B cell (primary cell): Measurements from ENCODE around the gene PSMG1. TPM values are rescaled to one million over a fixed set of nuclear protein-coding genes. Genes with fewer than 3 reads are reported as not detected.
"Not testable (repeated sequence)": the region's sequence is repeated elsewhere in the genome, so short reads cannot be mapped to it uniquely, and the experiment has no call there.

ENCODE experiments used
- ATAC-seq: fragments of 200-7000 bp; cut with Tn5 transposase; one replicate; pipeline ENCODE4 v1.10.0; 2021; ENCODE audit warnings: low read depth, mild to moderate bottlenecking, moderate number of reproducible peaks, moderate library complexity
- CTCF ChIA-PET: fragments of 350-600 bp; sonication (Branson Sonifier 250); formaldehyde crosslinking; loops from one replicate; lab custom pipeline; 2021; ENCODE audit warnings: antibody characterized with exemption, inconsistent platforms; lab: Charles Lee
- POLR2A ChIA-PET: fragments of 350-600 bp; sonication (Branson Sonifier 250); formaldehyde crosslinking; loops from one replicate; lab custom pipeline; 2021; ENCODE audit warnings: antibody characterized with exemption; lab: Charles Lee
- DNase-seq: peaks from one replicate; pipeline ENCODE4 v3.0.0; 2013
- H2AFZ ChIP-seq: 2 replicates; pipeline ENCODE4 v1.6.1; 2012; ENCODE audit warnings: mild to moderate bottlenecking, low read depth, low read length; ENCODE audit not compliant: insufficient read depth, poor library complexity, severe bottlenecking
- H3K27ac ChIP-seq, 2 donors: 1 replicate in 1 of 2; 2 replicates in 1 of 2; pipeline ENCODE4 v1.5.1; 2012 to 2013; ENCODE audit warnings: low read length in 2 of 2, mild to moderate bottlenecking in 2 of 2, moderate library complexity in 1 of 2
- H3K27me3 ChIP-seq, 4 experiments: fragments of 200-600 bp in 1 of 4; sonication (generic) in 1 of 4; replicated peaks in 1 of 4; 1 replicate in 2 of 4; 2 replicates in 2 of 4; pipeline versions ENCODE4 v1.6.1 to v1.7.0; 2013 to 2016; ENCODE audit warnings: low read length in 3 of 4, mild to moderate bottlenecking in 2 of 4, mixed read lengths in 1 of 4, moderate library complexity in 1 of 4; ENCODE audit not compliant: insufficient read depth in 4 of 4, control insufficient read depth in 3 of 4; ENCODE audit errors: control extremely low read depth in 1 of 4
- H3K36me3 ChIP-seq, 2 experiments: replicated peaks in 1 of 2; 1 replicate in 1 of 2; 2 replicates in 1 of 2; pipeline versions ENCODE4 v1.6.1 to v1.7.1; 2013; ENCODE audit warnings: low read length in 1 of 2; ENCODE audit not compliant: insufficient read depth in 2 of 2, control insufficient read depth in 1 of 2; ENCODE audit errors: control extremely low read depth in 1 of 2, extremely low read depth in 1 of 2
- H3K4me1 ChIP-seq, 2 donors: fragments of 200-600 bp in 1 of 2; sonication (generic) in 1 of 2; 1 replicate in 1 of 2; 2 replicates in 1 of 2; pipeline versions ENCODE4 v1.5.1 to v1.6.1; 2013 to 2017; ENCODE audit warnings: low read length in 2 of 2; ENCODE audit not compliant: control insufficient read depth in 2 of 2, insufficient read depth in 2 of 2
- H3K4me2 ChIP-seq: replicated peaks from 2 replicates; pipeline ENCODE3; 2012; ENCODE audit warnings: mild to moderate bottlenecking, low read depth, low read length; ENCODE audit not compliant: poor library complexity, severe bottlenecking
- H3K4me3 ChIP-seq, 5 experiments: fragments of 200-600 bp in 1 of 5; sonication (generic) in 1 of 5; 1 replicate in 3 of 5; 2 replicates in 2 of 5; pipeline versions ENCODE4 v1.5.1 to v1.7.0; 2011 to 2016; ENCODE audit warnings: low read length in 4 of 5, mild to moderate bottlenecking in 4 of 5, low read depth in 2 of 5, control low read depth in 1 of 5, moderate library complexity in 1 of 5; ENCODE audit not compliant: insufficient read depth in 1 of 5; ENCODE audit errors: control extremely low read depth in 1 of 5, extremely low read depth in 1 of 5
- H3K79me2 ChIP-seq: fragments of 200-600 bp; sonication (generic); one replicate; pipeline ENCODE4 v1.6.0; 2016; ENCODE audit warnings: low read length; ENCODE audit not compliant: control insufficient read depth, insufficient read depth
- H3K9ac ChIP-seq: fragments of 200-600 bp; sonication (generic); 2 replicates; pipeline ENCODE4 v1.6.1; 2017; ENCODE audit warnings: mild to moderate bottlenecking, low read length, moderate library complexity
- H3K9me3 ChIP-seq, 3 donors: one replicate each; pipeline versions ENCODE4 v1.6.1 to v1.7.1; 2013; ENCODE audit warnings: low read length in 2 of 3; ENCODE audit not compliant: control insufficient read depth in 2 of 3, insufficient read depth in 1 of 3; ENCODE audit errors: control extremely low read depth in 1 of 3
- H4K20me1 ChIP-seq: 2 replicates; pipeline ENCODE4 v1.6.0; 2012; ENCODE audit warnings: mild to moderate bottlenecking, low read length; ENCODE audit not compliant: insufficient read depth, control insufficient read depth, poor library complexity, severe bottlenecking
- H3K27ac Mint-ChIP-seq: one replicate; pipeline ENCODE4 v1.8.0; 2021; ENCODE audit warnings: mixed read lengths
- H3K27me3 Mint-ChIP-seq: one replicate; pipeline ENCODE4 v1.8.0; 2021; ENCODE audit warnings: mixed read lengths
- H3K4me1 Mint-ChIP-seq: one replicate; pipeline ENCODE4 v1.8.0; 2021; ENCODE audit warnings: mixed read lengths
- H3K4me3 Mint-ChIP-seq: one replicate; pipeline ENCODE4 v1.8.0; 2021; ENCODE audit warnings: mixed read lengths
- H3K9me3 Mint-ChIP-seq: one replicate; pipeline ENCODE4 v1.8.0; 2022; ENCODE audit warnings: mixed read lengths; ENCODE audit not compliant: insufficient read depth
- EZH2 ChIP-seq: IDR thresholded peaks from 2 replicates; pipeline ENCODE4 v1.6.1; 2012; ENCODE audit warnings: borderline replicate concordance, low read depth, mild to moderate bottlenecking, moderate library complexity, low read length; ENCODE audit not compliant: insufficient read depth, poor library complexity, severe bottlenecking
- WGBS: methylation state at CpG from one replicate; pipeline ENCODE4 v1.1.5; 2013; ENCODE audit warnings: missing lambda C conversion rate; ENCODE audit not compliant: insufficient coverage; 5-methylcytosine and 5-hydroxymethylcytosine counted together
- intact Hi-C: fragments of 100-400 bp; cut with micrococcal nuclease; formaldehyde crosslinking; loops from one replicate; pipeline ENCODE4 v1.10.0; 2022
- polyA plus RNA-seq: library from polyadenylated mRNA; depleted of rRNA; stranded (reverse); fragments of >200 nt; gene quantifications from 2 replicates; pipeline ENCODE4 v1.2.3, GENCODE V29; 2012
- total RNA-seq, 2 donors: library from RNA; stranded (reverse); fragments of 120-200 nt in 1 of 2; gene quantifications; 1 replicate in 1 of 2; 2 replicates in 1 of 2; pipeline versions ENCODE4 v1.2.3 to v1.2.4, GENCODE V29; 2013 to 2022
- TF ChIP-seq, protein P1 (sequence below): fragments of 200-600 bp; IDR thresholded peaks from one replicate; pipeline ENCODE4 v1.8.0; 2022; ENCODE audit warnings: antibody characterized with exemption, mild to moderate bottlenecking

PSMG1 gene
- total and polyA plus RNA-seq, 2 donors (not counting 1 experiment from before 2014, with no cell fraction given): 8.6 to 10.4 TPM

DNA sequence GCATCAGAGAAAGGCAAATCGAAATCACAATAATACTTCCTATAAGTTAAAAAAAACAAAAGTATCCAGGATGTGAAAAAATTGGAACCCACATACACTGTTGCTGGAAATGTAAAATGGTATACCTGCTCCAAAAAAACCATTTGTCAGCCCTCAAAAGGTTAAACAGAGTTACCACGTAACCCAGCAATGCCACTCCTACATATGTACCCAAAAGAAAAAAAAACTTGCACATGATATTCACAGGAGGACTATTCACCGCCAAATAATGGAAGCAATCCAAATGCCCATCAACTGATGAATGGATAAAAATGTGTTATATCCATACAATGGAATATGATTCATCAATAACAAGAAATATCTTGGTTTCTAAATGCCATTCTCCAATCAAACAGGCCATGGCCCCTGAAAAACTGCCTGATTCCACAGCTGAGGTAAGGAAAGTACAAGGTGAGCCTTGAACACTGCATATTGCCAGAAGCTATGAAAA, 38.8 kb upstream of the PSMG1 start:
- Histone ChIP-seq H4K20me1 (no peaks in the 10 kb centered on the region), H3K4me1 (no peaks in the 10 kb centered on the region), H3K79me2 (no peaks in the 10 kb centered on the region), H3K9ac (no peak overlapping the region), H3K36me3 (peaks cover 8 to 22% of the 10 kb centered on the region in 2 experiments), H2AFZ (no peak overlapping the region), H3K27me3 (no peaks in the 10 kb centered on the region), H3K27ac (no peak overlapping the region), H3K4me2 (no peak overlapping the region), H3K4me3 (no peak overlapping the region), H3K9me3 (no peaks in the 10 kb centered on the region)
- no peak for DNase-seq
- TF ChIP-seq, protein P1, sequence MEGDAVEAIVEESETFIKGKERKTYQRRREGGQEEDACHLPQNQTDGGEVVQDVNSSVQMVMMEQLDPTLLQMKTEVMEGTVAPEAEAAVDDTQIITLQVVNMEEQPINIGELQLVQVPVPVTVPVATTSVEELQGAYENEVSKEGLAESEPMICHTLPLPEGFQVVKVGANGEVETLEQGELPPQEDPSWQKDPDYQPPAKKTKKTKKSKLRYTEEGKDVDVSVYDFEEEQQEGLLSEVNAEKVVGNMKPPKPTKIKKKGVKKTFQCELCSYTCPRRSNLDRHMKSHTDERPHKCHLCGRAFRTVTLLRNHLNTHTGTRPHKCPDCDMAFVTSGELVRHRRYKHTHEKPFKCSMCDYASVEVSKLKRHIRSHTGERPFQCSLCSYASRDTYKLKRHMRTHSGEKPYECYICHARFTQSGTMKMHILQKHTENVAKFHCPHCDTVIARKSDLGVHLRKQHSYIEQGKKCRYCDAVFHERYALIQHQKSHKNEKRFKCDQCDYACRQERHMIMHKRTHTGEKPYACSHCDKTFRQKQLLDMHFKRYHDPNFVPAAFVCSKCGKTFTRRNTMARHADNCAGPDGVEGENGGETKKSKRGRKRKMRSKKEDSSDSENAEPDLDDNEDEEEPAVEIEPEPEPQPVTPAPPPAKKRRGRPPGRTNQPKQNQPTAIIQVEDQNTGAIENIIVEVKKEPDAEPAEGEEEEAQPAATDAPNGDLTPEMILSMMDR: no peak
- TF ChIP-seq EZH2: no peak
- Mint-ChIP-seq H3K4me3 (no peak overlapping the region), H3K9me3 (no peaks in the 10 kb centered on the region), H3K27me3 (no peaks in the 10 kb centered on the region), H3K4me1 (no peaks in the 10 kb centered on the region), H3K27ac (no peak overlapping the region)
- intact Hi-C loops: no loop called here
- ChIA-PET POLR2A (no interaction called here), CTCF (no interaction called here)
- WGBS: no CpG with 5 or more reads among the region's 3 CpGs
- no peak for ATAC-seq

DNA sequence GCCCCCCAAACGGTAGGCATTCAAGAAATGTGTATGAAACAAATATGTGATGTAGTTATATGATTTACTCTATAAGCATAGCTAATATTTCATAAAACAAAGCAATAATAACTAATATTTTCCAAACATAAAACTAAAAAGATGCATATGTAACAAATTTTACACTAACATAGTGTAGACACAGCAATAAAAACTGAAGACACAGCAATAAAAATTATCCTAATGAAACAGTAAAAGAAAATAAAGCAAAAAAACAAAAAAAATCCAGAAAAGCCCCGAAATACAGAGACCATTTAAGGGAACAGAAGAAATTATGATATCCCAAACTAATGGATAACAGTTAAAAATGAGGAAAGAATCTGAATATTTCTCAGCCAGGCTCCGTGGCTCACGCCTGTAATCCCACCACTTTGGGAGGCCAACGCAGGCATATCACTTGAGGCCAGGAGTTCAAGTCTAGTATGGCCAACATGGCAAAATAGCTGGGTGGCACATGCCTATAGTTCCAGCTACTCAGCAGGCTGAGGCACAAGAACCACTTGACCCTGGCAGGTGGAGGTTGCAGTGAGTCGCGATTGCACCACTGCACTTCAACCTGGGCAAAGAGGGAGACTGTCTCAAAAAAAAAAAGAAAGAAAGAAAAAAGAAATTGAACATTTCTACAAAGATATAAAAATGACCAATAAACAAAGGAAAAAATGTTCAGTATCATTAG, 38.2 kb upstream of the PSMG1 start:
- H3K27ac Mint-ChIP-seq: no peak overlapping the region
- Histone ChIP-seq H3K9ac (no peak overlapping the region), H3K27ac (no peak overlapping the region), H4K20me1 (no peaks in the 10 kb centered on the region), H3K4me1 (no peaks in the 10 kb centered on the region), H3K4me2 (no peak overlapping the region), H3K36me3 (peaks cover 8 to 21% of the 10 kb centered on the region in 2 experiments), H3K27me3 (no peaks in the 10 kb centered on the region), H3K4me3 (no peak overlapping the region), H3K9me3 (no peaks in the 10 kb centered on the region), H3K79me2 (no peaks in the 10 kb centered on the region), H2AFZ (no peak overlapping the region)
- no peaks in the 10 kb centered on the region for H3K4me1 Mint-ChIP-seq
- POLR2A ChIA-PET: no interaction called here
- no peaks in the 10 kb centered on the region for H3K27me3 Mint-ChIP-seq
- 97% methylated on average over 3 of the region's 7 CpGs for WGBS
- H3K4me3 Mint-ChIP-seq: no peak overlapping the region
- intact Hi-C loops: no loop called here
- TF ChIP-seq, protein P1: no peak
- no peak for TF ChIP-seq EZH2
- CTCF ChIA-PET: interaction anchor here (0.7 kb wide), 2 partner anchors 8 to 24 kb away, joined by 4 to 5 read pairs; no protein-coding TSS in a partner anchor
- DNase-seq (no peak), ATAC-seq (no peak)
- H3K9me3 Mint-ChIP-seq: no peaks in the 10 kb centered on the region

DNA sequence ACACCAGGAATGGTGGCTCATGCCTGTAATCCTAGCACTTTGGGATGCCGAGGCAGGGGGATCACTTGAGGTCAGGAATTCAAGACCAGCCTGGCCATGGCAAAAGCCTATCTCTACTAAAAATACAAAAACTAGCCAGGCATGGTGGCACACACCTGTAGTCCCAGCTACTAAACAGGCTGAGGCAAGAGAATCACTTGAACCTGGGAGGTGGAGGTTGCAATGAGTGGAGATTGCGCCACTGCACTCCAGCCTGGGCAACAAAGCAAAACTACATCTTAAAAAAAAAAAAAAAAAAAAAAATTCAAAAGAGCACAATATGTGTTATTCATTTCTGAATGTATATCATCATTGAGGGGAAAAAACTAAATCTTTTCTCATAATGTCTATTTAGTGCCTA, 37.6 kb upstream of the PSMG1 start:
- H3K27me3 Mint-ChIP-seq, H2AFZ ChIP-seq, H3K4me3 ChIP-seq, H3K4me2 ChIP-seq, H3K9me3 Mint-ChIP-seq, H3K4me1 Mint-ChIP-seq, H4K20me1 ChIP-seq, H3K4me3 Mint-ChIP-seq, H3K9me3 ChIP-seq, H3K9ac ChIP-seq, H3K79me2 ChIP-seq, DNase-seq, H3K4me1 ChIP-seq, H3K27ac Mint-ChIP-seq, H3K27ac ChIP-seq, intact Hi-C loops, ATAC-seq, H3K27me3 ChIP-seq, POLR2A ChIA-PET: not testable (repeated sequence)
- 100% methylated on average over 1 of the region's 2 CpGs for WGBS
- H3K36me3 ChIP-seq: peaks cover 8 to 21% of the 10 kb centered on the region in 2 experiments
- CTCF ChIA-PET: interaction anchor here (0.7 kb wide), 3 partner anchors 9 to 25 kb away, joined by 3 to 5 read pairs (median 4); no protein-coding TSS in a partner anchor
